Kidney epithelial cell (primary cell): ENCODE measurements around the gene ATAD3C. TPM values are rescaled to one million over a fixed set of nuclear protein-coding genes. Genes with fewer than 3 reads are reported as not detected.
"Not testable (repeated sequence)": the region's sequence is repeated elsewhere in the genome, so short reads cannot be mapped to it uniquely, and the experiment has no call there.

Experiments
- DNase-seq: peaks from one replicate; pipeline ENCODE4 v3.0.0-alpha.2; 2010; ENCODE audit warnings: low read depth
- H3K27me3 ChIP-seq: 2 replicates; pipeline ENCODE4 v1.6.0; 2011; ENCODE audit warnings: low read length; ENCODE audit not compliant: control insufficient read depth, insufficient read depth
- H3K36me3 ChIP-seq: 2 replicates; pipeline ENCODE4 v1.5.1; 2011; ENCODE audit warnings: low read length; ENCODE audit not compliant: control insufficient read depth, insufficient read depth
- H3K4me3 ChIP-seq: 2 replicates; pipeline ENCODE4 v1.5.1; 2011; ENCODE audit warnings: low read depth, mild to moderate bottlenecking, control low read depth, low read length
- CTCF ChIP-seq: IDR thresholded peaks from 2 replicates; pipeline ENCODE4 v1.5.1; 2011; ENCODE audit warnings: mild to moderate bottlenecking, moderate library complexity, low read length, control low read depth, inconsistent platforms; ENCODE audit not compliant: insufficient read depth, poor library complexity, severe bottlenecking
- total RNA-seq: library from RNA; depleted of rRNA; stranded (reverse); fragments of >200 nt; gene quantifications from 2 replicates; pipeline ENCODE4 v1.2.3, GENCODE V29; 2015

ATAD3C gene
- total RNA-seq, 1 donor from 2014 or later, result 0.38 TPM

GRCh38 chr1:1477206-1477605 is 27.7 kb downstream of the ATAD3C start:
- TF ChIP-seq CTCF, result no peak
- Histone ChIP-seq H3K27me3 (no peaks in the 10 kb centered on the region), H3K4me3 (no peak overlapping the region), H3K36me3 (peaks cover 2% of the 10 kb centered on the region)
- no peak for DNase-seq

GRCh38 chr1:1479547-1480487 is 30.3 kb downstream of the ATAD3C start:
- Histone ChIP-seq H3K36me3 (peaks cover 2% of the 10 kb centered on the region), H3K4me3 (no peak overlapping the region), H3K27me3 (no peaks in the 10 kb centered on the region)
- TF ChIP-seq CTCF, result no peak
- DNase-seq, result no peak

- H3K4me3 ChIP-seq, H3K27me3 ChIP-seq, H3K36me3 ChIP-seq, DNase-seq: not testable (repeated sequence)
These were observed 31.0 kb downstream of the ATAD3C start for GRCh38 chr1:1480488-1480867.

GRCh38 chr1:1481811-1482210 is 32.3 kb downstream of the ATAD3C start:
- not testable (repeated sequence) for DNase-seq, H3K36me3 ChIP-seq, H3K4me3 ChIP-seq, H3K27me3 ChIP-seq

GRCh38 chr1:1482856-1483255 is 33.4 kb downstream of the ATAD3C start:
- no peak for TF ChIP-seq CTCF
- H3K4me3 ChIP-seq, result no peak overlapping the region
- H3K27me3 ChIP-seq, result no peaks in the 10 kb centered on the region
- peaks cover 2% of the 10 kb centered on the region for H3K36me3 ChIP-seq
- DNase-seq, result no peak

GRCh38 chr1:1483714-1484113 is 34.2 kb downstream of the ATAD3C start:
- Histone ChIP-seq H3K4me3 (no peak overlapping the region), H3K27me3 (no peaks in the 10 kb centered on the region), H3K36me3 (peaks cover 2% of the 10 kb centered on the region)
- DNase-seq, result no peak
- TF ChIP-seq CTCF, result no peak

- H3K27me3 ChIP-seq, DNase-seq, H3K4me3 ChIP-seq, H3K36me3 ChIP-seq: not testable (repeated sequence)
These were observed 35.7 kb downstream of the ATAD3C start for GRCh38 chr1:1484976-1485750.

GRCh38 chr1:1485755-1486317 is 36.3 kb downstream of the ATAD3C start:
- not testable (repeated sequence) for H3K36me3 ChIP-seq, DNase-seq, H3K27me3 ChIP-seq, H3K4me3 ChIP-seq
